ENCODE results near the gene VLDLR. TPM values are rescaled to one million over a fixed set of nuclear protein-coding genes. Genes with fewer than 3 reads are reported as not detected.
A peak's percentile ranks its signal among the peaks of the same experiment; 100 is the strongest.

VLDLR gene
- total RNA-seq, 4 donors from 2014 or later: 12.4 to 20.2 (median 15.7) TPM

DNA sequence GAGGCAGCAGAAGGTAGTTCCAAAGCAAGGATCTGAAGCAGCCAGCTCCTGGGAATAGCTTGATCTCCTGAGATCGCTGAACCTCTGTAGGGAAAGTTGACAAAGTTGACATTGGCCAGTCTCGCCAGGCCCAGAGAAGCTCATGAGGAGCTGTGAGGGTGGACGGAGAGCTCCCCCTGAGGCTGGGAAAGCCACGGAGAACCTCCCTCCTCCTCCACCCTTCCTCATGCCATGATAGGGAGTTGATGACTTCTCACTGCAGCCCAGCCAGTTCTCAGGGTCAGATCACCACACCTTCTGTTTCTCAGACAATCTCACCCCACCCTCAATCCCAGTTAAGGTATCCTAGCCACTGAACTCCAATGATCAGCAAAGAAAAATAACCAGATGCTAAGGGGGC, 65.3 kb downstream of the VLDLR start:
- Histone ChIP-seq H3K36me3 (no peaks in the 10 kb centered on the region), H3K9me3 (no peaks in the 10 kb centered on the region), H3K27me3 (no peaks in the 10 kb centered on the region), H3K4me1 (peaks cover 0 to 24% (median 0%) of the 10 kb centered on the region in 3 donors), H3K4me3 (no peak overlapping the region), H3K27ac (peak overlapping the region in 1 of 4 donors; percentile 33)
- TF ChIP-seq POLR2A (IDR thresholded peaks at IDR 0.05): no peak
- TF ChIP-seq, protein P1, sequence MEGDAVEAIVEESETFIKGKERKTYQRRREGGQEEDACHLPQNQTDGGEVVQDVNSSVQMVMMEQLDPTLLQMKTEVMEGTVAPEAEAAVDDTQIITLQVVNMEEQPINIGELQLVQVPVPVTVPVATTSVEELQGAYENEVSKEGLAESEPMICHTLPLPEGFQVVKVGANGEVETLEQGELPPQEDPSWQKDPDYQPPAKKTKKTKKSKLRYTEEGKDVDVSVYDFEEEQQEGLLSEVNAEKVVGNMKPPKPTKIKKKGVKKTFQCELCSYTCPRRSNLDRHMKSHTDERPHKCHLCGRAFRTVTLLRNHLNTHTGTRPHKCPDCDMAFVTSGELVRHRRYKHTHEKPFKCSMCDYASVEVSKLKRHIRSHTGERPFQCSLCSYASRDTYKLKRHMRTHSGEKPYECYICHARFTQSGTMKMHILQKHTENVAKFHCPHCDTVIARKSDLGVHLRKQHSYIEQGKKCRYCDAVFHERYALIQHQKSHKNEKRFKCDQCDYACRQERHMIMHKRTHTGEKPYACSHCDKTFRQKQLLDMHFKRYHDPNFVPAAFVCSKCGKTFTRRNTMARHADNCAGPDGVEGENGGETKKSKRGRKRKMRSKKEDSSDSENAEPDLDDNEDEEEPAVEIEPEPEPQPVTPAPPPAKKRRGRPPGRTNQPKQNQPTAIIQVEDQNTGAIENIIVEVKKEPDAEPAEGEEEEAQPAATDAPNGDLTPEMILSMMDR (IDR thresholded peaks at IDR 0.05): no peak
- intact Hi-C loops (cut with DNase I): no loop called here
- no peak for DNase-seq
- WGBS, 2 donors: 70 to 83% methylated on average over 4 of the region's 4 CpGs

DNA sequence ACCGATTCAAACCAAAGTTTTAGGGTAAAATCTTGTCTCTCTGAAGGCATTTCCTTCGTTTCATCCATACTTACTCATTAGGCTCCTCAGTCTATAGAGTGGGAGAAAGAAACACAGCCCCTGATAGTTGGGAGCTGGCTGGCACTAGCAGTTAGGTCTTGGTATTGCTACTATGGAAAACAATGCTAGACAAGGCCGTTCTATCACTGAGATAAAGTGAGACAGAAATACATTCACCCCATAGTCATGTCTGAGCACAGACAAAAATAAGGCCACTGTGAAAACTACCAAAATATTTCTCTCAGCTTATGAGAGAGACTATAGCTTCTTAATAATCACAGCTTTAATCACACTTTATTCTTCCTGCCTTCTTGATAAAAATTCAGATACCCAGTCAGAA, 67.0 kb downstream of the VLDLR start:
- WGBS, 2 donors: 84 to 94% methylated on average over 3 of the region's 3 CpGs
- H3K27ac ChIP-seq: no peak overlapping the region
- DNase-seq: no peak
- H3K9me3 ChIP-seq: no peaks in the 10 kb centered on the region
- TF ChIP-seq, protein P1 (IDR thresholded peaks at IDR 0.05): no peak
- no peak for TF ChIP-seq POLR2A (IDR thresholded peaks at IDR 0.05)
- intact Hi-C loops (cut with DNase I): no loop called here
- H3K36me3 ChIP-seq: no peaks in the 10 kb centered on the region
- no peaks in the 10 kb centered on the region for H3K27me3 ChIP-seq
- peaks cover 0 to 7% (median 0%) of the 10 kb centered on the region in 3 donors for H3K4me1 ChIP-seq
- H3K4me3 ChIP-seq: no peak overlapping the region

DNA sequence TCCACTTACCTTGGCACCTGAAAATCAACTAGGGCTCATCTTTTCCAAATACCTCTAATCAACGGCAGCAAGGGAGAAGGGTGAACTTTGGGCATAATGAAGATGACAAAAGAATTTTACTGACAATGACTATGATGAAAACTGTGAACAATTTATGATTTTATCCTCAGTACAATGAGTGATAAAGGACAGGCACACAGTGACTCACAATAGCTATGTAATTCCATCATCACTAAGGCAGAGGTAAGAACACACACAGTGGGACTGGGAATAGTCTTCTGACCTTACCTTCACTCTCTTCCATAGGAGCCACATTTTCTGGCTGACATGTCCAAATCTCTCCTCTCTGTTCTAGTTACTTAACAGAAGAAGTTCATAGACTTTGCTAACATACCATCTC, 69.6 kb downstream of the VLDLR start:
- no peak for DNase-seq
- Histone ChIP-seq H3K27me3 (no peaks in the 10 kb centered on the region), H3K4me3 (no peak overlapping the region), H3K27ac (no peak overlapping the region), H3K4me1 (peaks cover 0 to 7% (median 0%) of the 10 kb centered on the region in 3 donors), H3K36me3 (no peaks in the 10 kb centered on the region), H3K9me3 (no peaks in the 10 kb centered on the region)
- intact Hi-C loops (cut with DNase I): no loop called here
- TF ChIP-seq POLR2A (IDR thresholded peaks at IDR 0.05): no peak
- TF ChIP-seq, protein P1 (IDR thresholded peaks at IDR 0.05): no peak
- 57 to 71% methylated on average over 1 of the region's 1 CpG for WGBS, 2 donors

DNA sequence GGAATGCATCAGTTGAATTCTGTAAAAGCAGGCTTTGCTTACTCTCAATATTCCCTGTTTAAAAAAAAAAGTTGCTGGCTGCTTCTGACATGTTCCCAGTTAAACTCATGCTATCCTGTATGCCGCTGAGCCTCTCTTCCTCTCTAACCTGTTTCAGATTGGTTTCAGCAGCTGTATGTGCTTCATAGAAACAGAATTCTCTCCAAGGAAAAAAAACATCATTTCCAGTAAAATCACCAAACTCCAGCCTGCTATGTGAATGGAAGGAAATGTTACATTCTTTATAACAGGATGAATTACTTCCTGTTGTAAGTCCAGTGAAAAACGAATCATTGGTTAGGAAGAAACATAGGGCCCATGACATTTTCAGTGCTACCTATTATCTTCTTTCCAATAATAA, 70.0 kb downstream of the VLDLR start:
- Histone ChIP-seq H3K27ac (no peak overlapping the region), H3K4me3 (no peak overlapping the region), H3K27me3 (no peaks in the 10 kb centered on the region), H3K36me3 (no peaks in the 10 kb centered on the region), H3K4me1 (peaks cover 0 to 7% (median 0%) of the 10 kb centered on the region in 3 donors), H3K9me3 (no peaks in the 10 kb centered on the region)
- intact Hi-C loops (cut with DNase I): no loop called here
- DNase-seq: no peak
- whole genome bisulfite sequencing, 2 donors: 51 to 63% methylated on average over 2 of the region's 2 CpGs
- TF ChIP-seq, protein P1 (IDR thresholded peaks at IDR 0.05): no peak
- no peak for TF ChIP-seq POLR2A (IDR thresholded peaks at IDR 0.05)

DNA sequence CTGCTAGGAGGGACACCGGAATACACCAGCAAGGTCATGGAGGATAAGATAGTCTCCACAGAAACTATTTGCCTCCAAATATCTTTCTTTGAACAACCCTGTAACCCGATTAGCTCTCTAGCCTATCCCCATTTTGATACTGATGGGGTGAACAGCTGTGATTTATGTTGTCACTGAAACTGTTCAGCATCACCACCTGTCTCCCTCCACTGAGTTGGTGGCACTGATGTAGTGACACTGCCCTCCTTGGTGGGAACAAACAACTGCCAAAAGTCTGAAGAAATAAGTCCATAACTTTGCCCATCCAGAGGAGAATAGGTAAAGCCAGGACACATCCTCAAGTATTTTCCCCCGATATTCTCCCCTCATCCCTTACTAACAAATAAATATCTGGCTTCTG, 71.5 kb downstream of the VLDLR start:
- H3K4me1 ChIP-seq: no peaks in the 10 kb centered on the region
- H3K36me3 ChIP-seq: no peaks in the 10 kb centered on the region
- WGBS, 2 donors: 60 to 96% methylated on average over 2 to 3 of the region's 3 CpGs
- H3K4me3 ChIP-seq: no peak overlapping the region
- DNase-seq: no peak
- TF ChIP-seq, protein P1 (IDR thresholded peaks at IDR 0.05): no peak
- no peak for TF ChIP-seq POLR2A (IDR thresholded peaks at IDR 0.05)
- no peak overlapping the region for H3K27ac ChIP-seq
- H3K27me3 ChIP-seq: no peaks in the 10 kb centered on the region
- H3K9me3 ChIP-seq: no peaks in the 10 kb centered on the region
- intact Hi-C loops (cut with DNase I): no loop called here

Measured in esophagus squamous epithelium (tissue), 5 donors.